Measurements from ENCODE around the gene CCDC57. TPM values are rescaled to one million over a fixed set of nuclear protein-coding genes. Genes with fewer than 3 reads are reported as not detected.

CCDC57 gene
- total and polyA plus RNA-seq, 9 of the 15 experiments (the other 6 are each of a cell fraction or from before 2014, with no cell fraction given): 0.83 to 36.2 (median 13.6) TPM

GRCh38 chr17:82170412-82170961 lies 42.2 kb downstream of the CCDC57 start (continued):
- TF ChIP-seq ZNF644 (tag; IDR thresholded peaks at IDR 0.05; ENCODE audit: low read depth): no peak
- no peak for TF ChIP-seq CBX8 (IDR thresholded peaks at IDR 0.05; ENCODE audit: borderline replicate concordance, extremely low read depth, low read depth, low read length, poor library complexity, severe bottlenecking)
- TF ChIP-seq SRF (CRISPR knock-in tag; IDR thresholded peaks at IDR 0.05): peak in 1 of 2 experiments; percentile 54; a peak in 1 of 4 replicates
- no peak for TF ChIP-seq SIX5 (IDR thresholded peaks at IDR 0.05; ENCODE audit: borderline replicate concordance in 1 of 2, insufficient read depth in 1 of 2, low read depth in 1 of 2, low read length in 2 of 2)
- TF ChIP-seq LEF1 (IDR thresholded peaks at IDR 0.05): peak; percentile 54; the same call in 1 of the 2 replicates
- no peak for TF ChIP-seq NCOA1 (IDR thresholded peaks at IDR 0.05; ENCODE audit: low read depth)
- TF ChIP-seq CREB5 (CRISPR knock-in tag; IDR thresholded peaks at IDR 0.05): no peak
- TF ChIP-seq ZNF146 (CRISPR knock-in tag; IDR thresholded peaks at IDR 0.05; ENCODE audit: unreplicated experiment): no peak
- TF ChIP-seq MYC (IDR thresholded peaks at IDR 0.05; ENCODE audit: low read depth, low read length): peak; percentile 67
- TF ChIP-seq MYC (CRISPR knock-in tag; IDR thresholded peaks at IDR 0.05; ENCODE audit: borderline replicate concordance, low read depth): no peak
- no peak for TF ChIP-seq BCLAF1 (IDR thresholded peaks at IDR 0.05; ENCODE audit: borderline replicate concordance in 1 of 2, control insufficient read depth in 1 of 2, low read depth in 2 of 2, low read length in 1 of 2)
- no peak for TF ChIP-seq ELF1 (tag; IDR thresholded peaks at IDR 0.05)
- peak; percentile 37; the same call in 1 of the 2 replicates for TF ChIP-seq ARID1B (IDR thresholded peaks at IDR 0.05)
- no peak for TF ChIP-seq HNRNPH1 (optimal IDR thresholded peaks at IDR 0.05; ENCODE audit: low read depth, low read length)
- peak; percentile 73; the same call in 1 of the 2 replicates for TF ChIP-seq CREB3L1 (IDR thresholded peaks at IDR 0.05; ENCODE audit: borderline replicate concordance, low read depth)
- 0 out of 2 replicates have a peak, but pooled peaks have one; percentile 54 for TF ChIP-seq SMARCE1 (IDR thresholded peaks at IDR 0.05)
- TF ChIP-seq CXXC5 (CRISPR knock-in tag; IDR thresholded peaks at IDR 0.05): peak; percentile 58
- TF ChIP-seq GABPA (tag; conservative IDR thresholded peaks at IDR 0.05; ENCODE audit: low read depth): 0 out of 2 replicates have a peak, but pooled peaks have one; percentile 15
- no peak for TF ChIP-seq STAG1 (CRISPR knock-in tag; IDR thresholded peaks at IDR 0.05; ENCODE audit: borderline replicate concordance)
- peak; percentile 61; the same call in 1 of the 2 replicates for TF ChIP-seq EP400 (IDR thresholded peaks at IDR 0.05)
- no peak for TF ChIP-seq HDAC8 (tag; IDR thresholded peaks at IDR 0.05)
- 0 out of 4 replicates have a peak, but pooled peaks of 1 of the 2 experiments have one; percentile 17 for TF ChIP-seq HDAC1 (IDR thresholded peaks at IDR 0.05)
